Lung (tissue), 12 donors: ENCODE measurements around the gene BLTP1. TPM values are rescaled to one million over a fixed set of nuclear protein-coding genes. Genes with fewer than 3 reads are reported as not detected.

Experiments
- ATAC-seq: fragments of 200-7000 bp; cut with Tn5 transposase; one replicate; pipeline ENCODE4 v1.9.1; 2020; ENCODE audit warnings: moderate number of reproducible peaks; ENCODE audit not compliant: insufficient read depth, low FRiP score
- DNase-seq, 3 donors: peaks; one replicate each; pipeline ENCODE4 v3.0.0-alpha.2; 2013 to 2017
- H3K27ac ChIP-seq, 2 donors: one replicate each; pipeline ENCODE4 v1.5.1; 2013; ENCODE audit warnings: mild to moderate bottlenecking in 2 of 2, moderate library complexity in 2 of 2, control low read depth in 1 of 2, inconsistent platforms in 1 of 2, low read depth in 1 of 2, low read length in 1 of 2
- H3K27me3 ChIP-seq, 3 donors: one replicate each; pipeline ENCODE4 v1.5.1; 2013; ENCODE audit warnings: low read length in 2 of 3; ENCODE audit not compliant: control insufficient read depth in 3 of 3, insufficient read depth in 3 of 3
- H3K36me3 ChIP-seq, 4 donors: one replicate each; pipeline ENCODE4 v1.5.1; 2013; ENCODE audit warnings: low read length in 4 of 4, mild to moderate bottlenecking in 1 of 4, moderate library complexity in 1 of 4; ENCODE audit not compliant: control insufficient read depth in 4 of 4, insufficient read depth in 4 of 4
- H3K4me1 ChIP-seq, 5 donors: one replicate each; pipeline ENCODE4 v1.5.1; 2013; ENCODE audit warnings: low read length in 5 of 5, mild to moderate bottlenecking in 2 of 5, moderate library complexity in 1 of 5; ENCODE audit not compliant: control insufficient read depth in 5 of 5, insufficient read depth in 5 of 5
- H3K4me3 ChIP-seq: one replicate; pipeline ENCODE4 v1.5.1; 2013; ENCODE audit warnings: mild to moderate bottlenecking, control low read depth, moderate library complexity
- H3K9ac ChIP-seq, 2 donors: one replicate each; pipeline ENCODE4 v1.5.1; 2013; ENCODE audit warnings: low read length in 2 of 2, control low read depth in 1 of 2; ENCODE audit not compliant: insufficient read depth in 1 of 2
- H3K9me3 ChIP-seq, 4 donors: one replicate each; pipeline ENCODE4 v1.5.1; 2013; ENCODE audit warnings: low read length in 3 of 4, mild to moderate bottlenecking in 1 of 4, moderate library complexity in 1 of 4; ENCODE audit not compliant: control insufficient read depth in 4 of 4, insufficient read depth in 3 of 4
- CTCF ChIP-seq: IDR thresholded peaks from 2 replicates; pipeline ENCODE4 v1.5.1; 2012; ENCODE audit warnings: mild to moderate bottlenecking; ENCODE audit errors: control extremely low read depth, extremely low read depth
- WGBS, 2 donors: extraction: QIAGEN DNeasy Blood & Tissue Kit; methylation state at CpG; one replicate each; pipeline ENCODE4 v1.1.7; 2013; 5-methylcytosine and 5-hydroxymethylcytosine counted together
- polyA plus RNA-seq, 2 donors: library from polyadenylated mRNA; stranded (reverse); fragments of 200-250 nt; gene quantifications; one replicate each; pipeline ENCODE4 v1.2.1, GENCODE V29; 2013
- total RNA-seq, 2 donors: library from RNA; depleted of rRNA in 1 of 2; stranded (reverse); fragments of >200 nt in 1 of 2; gene quantifications; one replicate each; pipeline ENCODE4 v1.2.1, GENCODE V29; 2014 to 2021
- donor health status: control.
- donor health status: control.
- donor health status: Bipolar disorder and iron deficiency.
- donor health status: healthy.
- donor health status: DM: yes; HTN: yes; CAD: no.

The BLTP1 gene
- total and polyA plus RNA-seq, 4 donors = 19.7 to 252 (median 36.6) TPM

GRCh38 chr4:122171323-122171722 is 19.2 kb downstream of the BLTP1 start:
- Histone ChIP-seq H3K36me3 (peaks cover 0 to 4% (median 2%) of the 10 kb centered on the region in 4 donors), H3K9me3 (no peaks in the 10 kb centered on the region), H3K4me3 (no peak overlapping the region), H3K9ac (no peak overlapping the region), H3K27me3 (no peaks in the 10 kb centered on the region), H3K27ac (no peak overlapping the region), H3K4me1 (peaks cover 0 to 13% (median 4%) of the 10 kb centered on the region in 5 donors)
- DNase-seq = no peak
- no peak for ATAC-seq
- no peak for TF ChIP-seq CTCF

GRCh38 chr4:122172266-122172665 is 20.1 kb downstream of the BLTP1 start:
- Histone ChIP-seq H3K36me3 (peaks cover 4 to 12% (median 8%) of the 10 kb centered on the region in 4 donors), H3K27me3 (no peaks in the 10 kb centered on the region), H3K4me1 (peaks cover 0 to 13% (median 3%) of the 10 kb centered on the region in 5 donors), H3K9me3 (no peaks in the 10 kb centered on the region), H3K27ac (no peak overlapping the region), H3K4me3 (no peak overlapping the region), H3K9ac (no peak overlapping the region)
- WGBS, 2 donors = 96 to 97% methylated on average over 1 of the region's 1 CpG
- no peak for TF ChIP-seq CTCF
- no peak for ATAC-seq
- no peak for DNase-seq

- Histone ChIP-seq H3K9ac (no peak overlapping the region), H3K9me3 (no peaks in the 10 kb centered on the region), H3K27ac (no peak overlapping the region), H3K4me3 (no peak overlapping the region), H3K27me3 (no peaks in the 10 kb centered on the region), H3K36me3 (peaks cover 10 to 38% (median 14%) of the 10 kb centered on the region in 4 donors), H3K4me1 (no peaks in the 10 kb centered on the region)
- WGBS, 2 donors = 97 to 100% methylated on average over 1 of the region's 1 CpG
- DNase-seq = no peak
- no peak for TF ChIP-seq CTCF
- no peak for ATAC-seq
Measured at GRCh38 chr4:122178961-122179360, 26.8 kb downstream of the BLTP1 start.

GRCh38 chr4:122195718-122196117 is 43.6 kb downstream of the BLTP1 start:
- Histone ChIP-seq H3K36me3 (peaks cover 3 to 30% (median 11%) of the 10 kb centered on the region in 4 donors), H3K27me3 (no peaks in the 10 kb centered on the region), H3K4me3 (no peak overlapping the region), H3K4me1 (no peaks in the 10 kb centered on the region), H3K9ac (no peak overlapping the region), H3K9me3 (no peaks in the 10 kb centered on the region), H3K27ac (no peak overlapping the region)
- no peak for ATAC-seq
- 97 to 100% methylated on average over 1 of the region's 1 CpG for WGBS, 2 donors
- DNase-seq = no peak
- TF ChIP-seq CTCF = no peak
